Measurements from ENCODE around the gene GRIN3B.

DNA sequence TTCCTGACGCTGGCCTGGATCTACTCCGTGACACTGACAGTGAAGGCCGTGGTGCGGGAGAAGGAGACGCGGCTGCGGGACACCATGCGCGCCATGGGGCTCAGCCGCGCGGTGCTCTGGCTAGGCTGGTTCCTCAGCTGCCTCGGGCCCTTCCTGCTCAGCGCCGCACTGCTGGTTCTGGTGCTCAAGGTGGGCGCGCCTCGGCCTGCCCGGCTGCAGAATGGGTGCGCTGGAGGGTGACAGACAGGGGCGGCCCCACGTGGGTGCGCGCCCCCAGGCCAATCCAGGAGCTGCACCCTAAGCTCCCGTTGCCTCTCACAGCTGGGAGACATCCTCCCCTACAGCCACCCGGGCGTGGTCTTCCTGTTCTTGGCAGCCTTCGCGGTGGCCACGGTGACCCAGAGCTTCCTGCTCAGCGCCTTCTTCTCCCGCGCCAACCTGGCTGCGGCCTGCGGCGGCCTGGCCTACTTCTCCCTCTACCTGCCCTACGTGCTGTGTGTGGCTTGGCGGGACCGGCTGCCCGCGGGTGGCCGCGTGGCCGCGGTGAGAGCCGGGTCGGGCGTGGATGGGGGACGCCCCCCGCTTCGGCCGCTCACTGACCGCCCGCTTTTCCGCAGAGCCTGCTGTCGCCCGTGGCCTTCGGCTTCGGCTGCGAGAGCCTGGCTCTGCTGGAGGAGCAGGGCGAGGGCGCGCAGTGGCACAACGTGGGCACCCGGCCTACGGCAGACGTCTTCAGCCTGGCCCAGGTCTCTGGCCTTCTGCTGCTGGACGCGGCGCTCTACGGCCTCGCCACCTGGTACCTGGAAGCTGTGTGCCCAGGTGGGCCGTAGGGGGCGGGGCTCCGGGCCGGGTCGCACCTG lies 46.8 kb downstream of the GRIN3B start:
- TF ChIP-seq CTCF (IDR thresholded peaks at IDR 0.05), result no peak
- TF ChIP-seq POLR2A (IDR thresholded peaks at IDR 0.05), result no peak
- no peak for TF ChIP-seq EP300 (IDR thresholded peaks at IDR 0.05)

Measured in sigmoid colon (tissue), 4 donors.